Activated effector memory CD4-positive, alpha-beta T cell treated with anti-CD3 and anti-CD28 coated beads, Interleukin-2, amount 50 U/mL, for 16 hours (primary cell): Measurements from ENCODE around the gene PARD3.
"Not testable (repeated sequence)": the region's sequence is repeated elsewhere in the genome, so short reads cannot be mapped to it uniquely, and the experiment has no call there.

Experiments
- DNase-seq: peaks from one replicate; pipeline ENCODE4 v3.0.0-alpha.2; 2020

Gene PARD3

DNA sequence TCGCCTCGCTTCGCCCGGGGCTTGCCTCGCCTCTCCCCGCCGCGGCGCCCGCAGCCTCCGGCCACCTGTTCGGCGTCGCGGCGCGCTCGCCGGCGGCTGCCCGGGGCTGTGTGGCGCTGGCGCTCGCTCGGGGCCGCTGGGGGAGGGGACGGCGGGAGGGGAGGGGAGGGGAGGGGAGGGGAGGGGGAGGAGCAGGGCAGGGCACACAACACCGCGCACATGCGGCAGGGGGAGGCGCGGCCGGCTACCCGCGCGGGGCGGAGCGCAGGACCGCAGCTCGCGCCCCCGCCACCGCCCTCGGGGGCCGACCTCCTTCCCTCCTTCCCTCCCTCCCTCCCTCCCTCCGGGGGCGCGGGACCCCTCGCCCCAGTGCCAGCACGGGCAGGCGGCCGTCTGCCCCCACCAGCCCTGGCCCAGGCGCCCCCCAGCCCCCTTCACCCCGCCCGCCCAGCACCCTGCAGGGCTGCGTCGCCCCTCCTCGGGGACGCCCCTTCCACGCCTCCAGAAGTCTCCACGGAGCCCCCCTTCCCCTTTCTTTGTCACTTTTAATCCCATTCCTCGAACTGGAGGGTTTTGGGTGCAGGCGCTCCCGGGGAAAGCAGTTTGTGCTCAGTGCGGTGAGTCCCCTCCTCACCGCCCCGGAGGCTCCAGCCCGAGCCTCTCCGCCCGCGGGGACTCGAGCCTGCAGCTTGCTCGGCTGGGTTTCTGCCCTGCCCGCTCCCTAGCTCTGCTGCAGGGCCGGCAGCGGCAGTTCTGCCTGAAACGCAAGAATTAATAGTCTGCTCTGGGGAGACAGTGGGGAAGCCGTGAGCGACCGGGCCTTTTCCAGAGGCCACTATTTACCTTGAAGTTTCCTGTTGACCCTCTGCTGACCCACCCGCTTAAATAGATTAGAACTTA lies at the start of gene PARD3:
PARD3 (minus strand) TSS at position 112 of the 900 bp plus-strand sequence. CDS start 301 bp downstream, outside the sequence.
- no peak for DNase-seq

DNA sequence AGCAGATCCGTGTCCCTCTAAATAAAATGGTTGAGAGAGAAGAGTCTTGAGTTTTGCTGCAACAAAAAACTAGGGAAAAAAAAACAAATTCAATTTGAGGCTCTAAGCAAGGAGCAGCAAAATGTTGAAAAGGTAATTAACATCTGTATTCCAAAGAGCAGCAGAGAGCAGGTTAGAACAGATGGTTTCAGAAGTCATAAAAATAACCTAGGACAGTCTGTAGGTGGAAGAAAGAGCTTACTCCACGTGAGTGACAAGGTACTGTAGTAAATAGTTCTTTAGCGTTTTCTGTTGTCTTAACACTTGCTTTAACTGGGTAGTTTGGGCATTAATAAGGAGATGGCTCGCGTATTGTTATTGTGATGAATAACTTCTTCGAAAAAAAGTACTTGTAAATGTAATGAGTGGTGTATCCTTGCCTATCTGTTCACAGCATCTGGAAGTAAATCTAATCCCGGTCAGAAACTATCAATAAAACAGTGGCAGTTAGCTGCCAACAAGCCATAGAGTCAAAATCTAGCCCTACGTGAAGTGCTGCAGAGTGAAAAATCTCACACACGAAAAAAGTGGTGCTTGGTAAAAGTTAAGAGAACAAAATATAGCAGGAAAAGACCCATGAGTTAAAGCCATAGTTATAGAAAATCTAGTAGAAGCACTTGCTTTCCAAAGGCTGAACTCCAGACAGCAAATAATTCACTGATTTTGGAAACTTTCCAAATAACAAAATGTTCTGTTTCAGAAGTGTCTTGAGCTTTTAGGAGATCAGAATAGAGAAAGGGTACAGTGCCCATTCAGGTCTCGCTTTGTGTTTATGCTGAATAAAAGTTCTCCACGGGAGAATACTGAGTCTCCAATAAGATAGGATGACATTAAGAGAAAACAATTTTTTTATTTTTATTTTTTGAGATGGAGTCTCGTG lies 49.3 kb upstream of the PARD3 start:
- DNase-seq = no peak

DNA sequence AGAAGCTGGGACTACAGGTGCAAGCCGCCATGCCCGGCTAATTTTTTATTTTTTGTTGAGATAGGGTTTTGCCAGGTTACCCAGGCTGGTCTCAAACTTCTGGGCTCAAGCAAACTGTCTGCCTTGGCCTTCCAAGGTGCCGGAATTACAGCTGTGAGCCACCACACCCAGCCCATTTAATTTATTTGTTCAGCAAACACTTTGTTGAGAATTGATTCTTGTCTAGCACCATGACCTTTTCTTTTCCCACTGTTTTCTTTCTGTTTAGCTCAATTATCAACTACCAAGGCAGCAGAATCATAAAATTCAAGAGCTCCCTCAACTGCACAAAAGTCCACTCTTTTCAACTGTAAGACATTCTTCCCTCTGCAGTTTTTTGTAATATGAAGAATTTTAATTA lies 47.8 kb upstream of the PARD3 start:
- no peak for DNase-seq

DNA sequence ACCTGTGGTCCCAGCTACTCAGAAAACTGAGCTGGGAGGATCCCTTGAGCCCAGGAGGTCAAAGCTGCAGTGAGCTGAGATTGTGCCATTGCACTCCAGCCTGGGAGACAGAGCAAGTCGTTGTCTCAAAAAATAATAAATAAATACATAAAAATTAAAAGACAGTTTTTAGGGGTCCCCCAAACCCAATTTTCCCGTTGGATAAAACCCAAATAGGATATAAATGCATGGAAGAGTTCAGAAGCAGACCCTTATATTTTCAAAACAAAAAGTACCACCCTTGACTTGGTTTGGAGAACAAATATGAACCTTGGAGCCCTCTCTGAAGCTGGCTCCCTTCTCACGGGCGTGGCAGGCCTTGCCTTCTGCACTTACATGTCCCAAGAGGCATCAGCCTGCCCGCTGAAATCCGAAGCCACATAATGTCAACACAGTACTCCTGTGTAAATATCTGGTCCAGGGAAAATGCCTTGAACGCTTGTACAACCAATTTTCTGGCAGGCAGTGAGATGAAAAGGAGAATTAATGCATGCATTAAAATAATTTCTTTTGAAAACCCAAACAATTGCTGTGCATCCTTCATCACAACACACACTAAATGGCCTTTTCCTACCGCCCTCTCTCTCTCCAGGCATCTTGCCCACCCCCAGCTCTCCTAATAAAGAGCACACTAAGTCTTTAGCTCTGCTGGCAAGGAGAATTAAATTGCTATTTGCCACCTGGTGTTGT lies 46.4 kb upstream of the PARD3 start:
- no peak for DNase-seq

DNA sequence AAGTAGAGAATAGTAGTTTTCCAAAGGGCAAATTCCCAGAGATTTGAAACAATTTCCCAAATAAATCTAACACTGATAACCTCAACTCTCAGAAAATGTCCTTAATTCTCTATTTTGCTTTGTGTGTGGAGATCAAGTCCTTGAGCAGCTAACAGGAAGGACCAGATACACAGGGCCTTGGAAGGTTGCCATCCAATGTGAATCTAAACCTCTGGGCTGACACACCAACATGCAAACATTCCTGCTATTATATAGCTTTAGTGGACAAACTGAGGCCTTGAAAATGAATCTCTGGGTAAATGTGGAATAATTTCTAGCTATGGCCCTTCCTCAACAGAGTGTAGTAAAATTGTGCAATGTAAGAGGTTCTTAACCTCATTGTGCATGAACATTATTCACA lies 44.1 kb upstream of the PARD3 start:
- no peak for DNase-seq

DNA sequence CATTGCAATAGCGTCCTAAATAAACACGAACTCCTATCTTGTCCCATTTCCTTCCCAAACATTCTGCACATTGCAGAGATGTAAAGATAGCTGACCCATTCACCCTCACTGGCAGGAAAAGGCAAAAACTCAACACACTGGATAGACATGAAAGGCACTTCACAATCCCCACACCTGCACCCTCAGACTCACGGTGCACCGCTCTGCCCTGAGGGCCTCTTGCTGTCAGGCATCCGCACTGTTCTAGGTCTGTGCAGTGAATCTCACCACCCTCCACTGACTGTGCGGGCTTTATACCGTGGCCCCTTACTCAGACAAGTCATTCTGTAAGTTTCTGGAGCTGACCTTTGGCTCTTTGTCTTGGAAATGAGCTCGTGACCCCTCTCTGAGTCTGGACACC lies 42.9 kb upstream of the PARD3 start:
- no peak for DNase-seq

DNA sequence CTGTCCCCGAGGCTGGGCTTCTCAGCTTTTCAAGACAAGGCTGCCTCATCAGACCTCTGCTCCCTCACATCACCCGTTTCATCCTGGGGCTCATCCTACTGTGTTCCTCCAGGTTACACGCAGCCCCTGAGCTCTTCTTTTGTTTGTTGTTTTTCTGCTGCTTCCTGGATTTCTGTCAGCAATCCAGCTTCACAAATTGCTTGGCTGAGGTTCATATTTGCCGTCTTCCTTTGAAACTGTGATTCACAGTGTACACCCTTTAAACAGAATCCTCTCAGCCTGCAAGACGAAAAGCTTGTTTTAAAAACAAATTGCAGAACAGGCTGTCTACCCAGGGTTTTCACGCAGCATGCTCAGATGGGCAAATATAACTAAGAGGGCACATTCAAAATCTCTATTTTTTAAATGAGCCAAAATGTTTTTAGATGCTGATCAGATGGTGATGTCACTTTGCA lies 39.1 kb upstream of the PARD3 start:
- no peak for DNase-seq

DNA sequence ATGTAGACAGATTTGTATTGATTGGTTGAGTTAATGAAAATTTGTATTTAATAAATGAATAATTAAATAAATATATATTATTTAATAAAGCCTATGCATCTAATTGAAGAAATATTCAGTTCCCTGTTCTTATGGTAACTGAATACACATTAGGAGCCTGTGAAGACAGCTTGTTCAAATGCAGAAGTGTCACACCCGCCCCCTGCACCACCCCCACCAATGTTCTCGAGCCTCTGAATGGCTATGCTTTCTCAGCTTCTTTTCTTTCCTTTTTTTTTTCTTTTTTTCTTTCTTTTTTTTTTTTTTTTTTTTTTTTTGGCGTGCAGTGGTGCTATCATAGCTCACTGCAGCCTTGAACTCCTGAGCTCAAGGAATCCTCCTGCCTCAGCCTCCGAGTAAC lies 38.3 kb upstream of the PARD3 start:
- DNase-seq = no peak

DNA sequence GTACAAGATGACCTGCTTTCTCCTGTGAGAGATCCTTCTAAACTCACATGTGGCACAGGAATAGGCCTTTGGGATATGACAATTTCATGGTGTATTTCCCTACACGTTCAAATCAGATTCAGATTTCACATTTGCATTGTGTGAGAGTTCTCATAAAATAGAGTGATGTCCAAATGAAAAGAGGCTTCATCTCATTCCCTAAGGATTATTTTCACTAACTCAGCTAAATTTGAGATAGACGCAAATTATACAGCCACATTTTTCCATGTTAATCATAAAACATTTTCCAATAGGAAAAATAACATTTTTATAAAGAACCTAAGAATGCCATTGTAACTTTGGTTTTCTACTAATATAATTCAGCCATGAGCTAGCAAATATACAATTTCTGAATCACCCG lies 35.5 kb upstream of the PARD3 start:
- DNase-seq = no peak

DNA sequence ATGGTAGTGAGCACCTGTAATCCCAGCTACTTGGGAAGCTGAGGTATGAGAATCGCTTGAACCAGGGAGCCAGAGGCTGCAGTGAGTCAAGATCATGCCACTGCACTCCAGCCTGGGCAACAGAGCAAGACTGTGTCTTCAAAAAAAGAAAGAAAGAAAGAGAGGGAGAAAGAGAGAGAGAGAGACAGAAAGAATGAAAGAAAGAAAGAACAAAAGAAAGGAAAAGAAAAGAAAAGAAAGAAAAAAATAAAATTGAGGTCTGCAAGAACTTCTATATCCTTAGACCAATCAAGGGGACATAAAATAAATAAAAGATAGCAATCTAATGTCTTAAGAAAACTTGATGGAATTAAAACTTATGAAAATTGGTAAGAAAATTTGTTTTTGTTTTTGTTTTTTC lies 34.9 kb upstream of the PARD3 start:
- no peak for DNase-seq

DNA sequence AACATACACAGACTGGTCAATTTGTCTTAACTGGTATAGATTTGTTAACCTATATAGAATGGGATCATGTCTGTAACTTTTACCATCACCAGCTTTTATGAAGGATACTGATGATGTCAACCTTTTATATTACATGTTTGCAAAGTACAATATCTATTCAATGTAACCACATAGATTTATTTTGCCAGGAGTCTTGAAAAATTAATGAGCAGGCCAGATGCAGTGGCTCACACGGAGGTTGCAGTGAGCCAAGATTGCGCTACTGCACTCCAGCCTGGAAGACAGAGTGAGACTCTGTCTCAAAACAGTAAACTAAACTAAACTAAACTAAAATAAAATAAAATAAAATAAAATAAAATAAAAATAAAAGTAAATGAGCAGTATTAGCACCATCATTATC lies 30.0 kb upstream of the PARD3 start:
- no peak for DNase-seq

DNA sequence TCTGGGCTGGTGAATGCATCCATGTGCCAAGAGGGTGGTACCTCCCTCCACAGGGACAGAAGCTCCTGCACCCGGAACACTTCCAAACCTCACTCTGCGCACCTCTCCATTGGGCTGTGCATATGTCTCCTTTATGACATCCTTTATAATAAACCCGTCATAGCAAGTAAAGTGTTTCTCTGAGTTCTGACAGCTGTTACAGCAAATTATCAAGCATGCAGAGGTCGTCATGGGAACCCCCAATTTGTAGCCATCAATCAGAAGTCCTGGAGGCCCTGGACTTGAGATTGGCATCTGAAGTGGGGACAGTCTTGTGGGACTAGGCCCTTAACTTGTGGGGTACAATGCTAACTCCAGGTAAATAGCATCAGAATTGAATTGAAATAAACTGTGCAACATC lies 29.4 kb upstream of the PARD3 start:
- DNase-seq = no peak

DNA sequence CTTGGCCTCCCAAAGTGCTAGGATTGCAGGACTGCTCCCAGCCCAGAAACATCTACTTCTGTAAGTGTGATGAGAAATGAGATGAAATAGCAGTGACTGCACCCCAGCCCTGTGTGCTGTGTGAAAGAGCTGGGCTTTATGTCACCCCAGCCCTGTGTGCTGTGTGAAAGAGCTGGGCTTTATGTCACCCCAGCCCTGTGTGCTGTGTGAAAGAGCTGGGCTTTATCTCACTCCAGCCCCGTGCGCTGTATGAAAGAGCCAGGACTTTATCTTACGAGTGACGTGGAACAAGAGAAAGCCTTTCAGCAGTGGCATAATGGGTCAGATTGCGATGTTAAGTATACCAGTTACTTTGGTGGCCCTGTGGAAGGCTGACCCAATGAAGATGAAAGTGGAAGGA lies 28.4 kb upstream of the PARD3 start:
- not testable (repeated sequence) for DNase-seq

DNA sequence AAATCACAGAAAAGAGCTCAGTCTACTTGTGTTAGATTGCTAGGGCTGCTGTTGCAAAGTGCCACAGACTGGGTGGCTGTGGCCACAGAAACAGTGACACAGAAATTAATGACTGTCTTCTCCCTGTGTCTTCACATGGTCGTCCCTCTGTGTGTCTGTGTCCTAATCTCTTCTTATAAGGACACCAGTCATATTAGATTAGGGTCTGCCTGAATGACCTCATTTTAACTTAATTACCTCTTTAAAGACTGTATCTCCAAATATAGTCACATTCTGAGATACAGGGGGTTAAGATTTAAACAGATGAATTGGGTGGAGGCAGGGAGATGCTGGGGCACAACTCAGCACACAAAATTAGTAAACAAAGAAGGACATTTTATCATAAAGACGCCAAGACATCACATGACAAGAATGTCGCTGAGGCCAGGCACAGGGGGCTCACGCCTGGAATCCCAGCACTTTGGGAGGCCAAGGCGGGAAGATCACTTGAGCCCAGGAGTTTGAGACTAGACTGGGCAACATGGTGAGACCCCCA lies 23.3 kb upstream of the PARD3 start:
- no peak for DNase-seq

DNA sequence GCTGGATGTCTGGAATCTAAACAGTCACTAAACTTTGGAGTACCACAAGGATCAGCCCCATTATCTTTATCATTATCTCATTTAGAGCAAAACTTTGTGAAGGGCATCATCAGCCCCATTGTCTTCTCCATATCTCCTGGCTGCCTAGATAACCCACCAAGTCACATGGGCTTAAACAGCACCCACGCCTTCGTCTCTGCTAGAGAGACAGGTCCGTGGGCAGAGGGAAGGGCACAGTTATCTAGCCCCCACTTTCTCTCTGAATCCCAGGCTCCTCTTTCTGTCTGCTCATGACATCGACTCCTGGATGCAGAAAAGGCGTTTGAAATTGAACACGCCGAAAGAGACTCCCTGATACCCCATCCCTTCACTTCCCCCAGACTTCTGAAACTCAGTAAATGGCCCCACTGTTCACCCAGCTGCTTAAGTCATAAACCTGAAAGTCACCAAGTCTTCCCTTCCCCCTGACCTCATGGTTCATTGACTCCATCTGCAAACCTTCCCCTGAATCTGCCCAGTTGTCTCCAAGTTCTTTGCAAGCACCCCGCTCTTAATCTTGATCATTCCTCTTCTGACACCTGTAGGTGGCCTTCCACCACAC lies 20.9 kb upstream of the PARD3 start:
- DNase-seq = no peak

DNA sequence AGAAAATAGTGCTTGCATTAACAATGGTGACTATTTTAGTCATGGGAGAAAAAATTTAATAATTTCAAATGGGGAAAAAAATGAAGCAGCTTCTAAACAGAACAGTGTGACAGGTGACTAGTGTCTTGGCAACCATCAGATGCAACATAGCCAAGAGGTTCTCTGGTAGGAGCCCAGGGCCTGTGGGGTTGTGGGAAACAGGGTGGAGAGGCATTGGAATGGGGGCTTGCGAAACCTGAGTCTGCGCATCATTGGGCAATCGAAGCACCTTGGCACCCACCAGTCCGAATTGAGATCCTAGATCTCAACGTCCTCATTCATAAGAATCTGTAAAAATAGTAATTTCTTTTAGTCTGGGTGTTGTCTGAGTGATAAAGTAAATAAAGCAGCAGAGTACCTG lies 19.2 kb upstream of the PARD3 start:
- no peak for DNase-seq

DNA sequence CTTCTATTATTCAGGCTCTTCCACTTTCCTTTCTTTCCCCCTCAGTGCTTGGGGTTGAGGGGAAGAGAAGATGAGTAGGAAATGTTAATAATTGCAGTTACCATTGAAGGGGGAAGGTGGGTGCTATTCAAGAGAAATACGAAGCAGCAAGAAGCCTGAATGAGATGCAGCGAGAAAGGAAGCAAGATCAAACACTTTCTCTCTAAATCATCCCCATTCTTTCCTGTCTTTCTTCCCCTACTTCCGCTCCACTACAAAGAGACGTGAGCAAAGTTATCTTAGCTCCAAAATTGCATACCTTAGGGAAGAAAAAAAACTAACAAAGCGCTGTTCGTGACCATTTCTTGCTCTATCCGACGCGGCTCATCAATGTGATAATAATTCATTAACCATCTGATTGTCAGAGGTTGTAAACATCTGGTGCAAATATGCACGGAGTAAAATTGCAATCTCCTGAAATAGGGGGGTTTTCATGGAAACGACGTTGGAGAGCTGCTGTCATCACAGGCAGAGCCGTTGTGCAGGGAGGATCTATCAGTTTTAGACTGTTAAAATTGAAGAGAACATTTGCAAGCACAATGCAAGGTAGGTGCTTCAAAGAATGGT lies 15.2 kb upstream of the PARD3 start:
- no peak for DNase-seq

DNA sequence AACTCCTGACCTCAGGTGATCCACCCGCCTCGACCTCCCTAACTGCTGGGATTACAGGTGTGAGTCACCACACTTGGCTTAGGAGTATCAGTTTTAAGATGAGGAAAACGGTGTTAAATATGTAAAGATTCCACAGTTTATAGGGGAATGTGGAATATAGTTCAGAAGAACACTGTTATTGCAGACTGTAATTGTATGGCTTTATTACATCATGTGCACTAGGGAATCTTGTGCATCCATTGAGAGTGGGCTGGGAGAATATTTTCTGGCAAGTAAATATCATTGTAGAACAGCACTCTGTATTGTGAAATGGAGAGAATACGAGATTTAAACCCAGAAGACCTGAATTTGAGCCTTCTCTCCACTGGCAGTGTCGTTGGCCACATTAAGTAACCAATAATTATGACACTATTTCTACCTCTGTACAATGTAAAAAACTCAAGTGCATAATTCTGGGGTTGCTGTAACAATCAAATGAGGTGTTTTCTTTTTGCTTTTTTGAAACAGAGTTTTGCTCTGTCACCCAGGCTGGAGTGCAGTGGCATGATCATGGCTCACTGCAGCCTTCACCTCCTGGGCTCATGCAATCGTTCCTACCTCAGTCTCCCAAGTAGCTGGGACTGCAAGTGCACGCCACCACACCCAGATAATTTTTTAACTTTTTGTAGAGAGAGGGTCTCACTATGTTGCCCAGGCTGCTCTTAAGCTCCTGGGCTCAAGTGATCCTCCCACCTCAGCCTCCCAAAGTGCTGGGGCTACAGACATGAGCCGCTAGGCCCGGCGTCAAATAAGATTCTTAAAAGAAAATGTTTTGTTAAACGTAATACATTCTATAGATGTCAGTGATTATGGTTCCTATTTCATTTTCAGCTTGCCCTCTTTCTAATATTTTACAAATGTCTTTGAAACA lies 12.0 kb upstream of the PARD3 start:
- no peak for DNase-seq

DNA sequence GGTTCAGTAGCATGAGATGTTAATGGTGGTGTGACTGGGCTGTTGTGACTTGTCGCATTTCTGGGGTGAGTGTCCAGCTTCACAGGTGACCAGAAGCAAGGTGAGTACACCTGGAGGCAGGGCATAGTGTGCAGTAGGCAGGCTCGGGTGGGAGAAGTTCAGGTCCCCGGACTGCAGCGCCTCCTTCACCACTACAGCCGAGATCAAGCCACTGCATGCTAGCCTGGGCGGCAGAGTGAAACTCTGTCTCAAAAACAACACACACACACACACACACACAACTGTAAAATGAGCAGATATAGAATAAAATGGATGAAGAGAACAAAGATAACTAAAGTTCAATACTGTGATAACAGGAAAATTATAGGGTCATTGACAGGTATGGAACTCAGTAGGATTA lies 11.1 kb upstream of the PARD3 start:
- no peak for DNase-seq

DNA sequence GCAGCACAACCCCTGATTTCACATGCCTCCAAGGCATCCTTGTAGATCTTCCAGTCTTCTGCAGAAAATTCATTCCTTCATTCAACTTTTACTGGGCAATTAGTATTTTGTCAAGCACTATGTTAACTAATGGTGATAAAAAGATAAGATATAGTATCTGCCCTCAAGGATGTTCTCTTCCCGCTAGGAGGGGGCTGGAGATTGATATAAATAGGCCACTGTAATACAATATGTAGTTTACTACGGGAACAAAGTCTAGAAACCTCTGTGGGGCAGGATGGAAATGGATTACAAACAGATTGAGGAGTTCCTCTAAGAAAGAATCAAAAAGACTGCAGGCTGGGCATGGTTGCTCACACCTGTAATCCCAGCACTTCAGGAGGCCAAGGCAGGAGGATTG lies 10.3 kb upstream of the PARD3 start:
- no peak for DNase-seq

DNA sequence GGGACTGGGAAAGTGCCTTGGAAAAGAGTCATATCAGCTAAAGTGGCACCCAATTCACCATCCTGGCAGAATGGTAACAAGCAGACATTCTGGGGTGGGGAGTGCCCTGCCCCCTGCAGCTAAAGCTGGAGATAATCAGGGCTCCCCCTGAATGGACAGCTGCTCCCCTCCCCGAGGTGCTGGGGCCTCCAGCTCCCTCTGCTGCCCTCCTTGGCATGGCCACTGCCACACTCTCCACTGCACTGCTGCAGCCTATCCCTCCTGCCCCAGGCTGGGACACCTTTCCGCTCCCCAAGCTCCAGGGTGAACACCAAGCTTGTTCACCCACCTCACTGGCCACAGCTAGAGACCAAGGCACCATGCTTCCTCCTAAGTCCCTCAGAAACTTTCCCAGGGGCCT lies 9.8 kb upstream of the PARD3 start:
- no peak for DNase-seq
